ENCODE results near the gene TRMO. TPM values are rescaled to one million over a fixed set of nuclear protein-coding genes. Genes with fewer than 3 reads are reported as not detected.

Gene TRMO
- total and polyA plus RNA-seq, 2 experiments from 2014 or later: 5.0 to 6.4 TPM

DNA sequence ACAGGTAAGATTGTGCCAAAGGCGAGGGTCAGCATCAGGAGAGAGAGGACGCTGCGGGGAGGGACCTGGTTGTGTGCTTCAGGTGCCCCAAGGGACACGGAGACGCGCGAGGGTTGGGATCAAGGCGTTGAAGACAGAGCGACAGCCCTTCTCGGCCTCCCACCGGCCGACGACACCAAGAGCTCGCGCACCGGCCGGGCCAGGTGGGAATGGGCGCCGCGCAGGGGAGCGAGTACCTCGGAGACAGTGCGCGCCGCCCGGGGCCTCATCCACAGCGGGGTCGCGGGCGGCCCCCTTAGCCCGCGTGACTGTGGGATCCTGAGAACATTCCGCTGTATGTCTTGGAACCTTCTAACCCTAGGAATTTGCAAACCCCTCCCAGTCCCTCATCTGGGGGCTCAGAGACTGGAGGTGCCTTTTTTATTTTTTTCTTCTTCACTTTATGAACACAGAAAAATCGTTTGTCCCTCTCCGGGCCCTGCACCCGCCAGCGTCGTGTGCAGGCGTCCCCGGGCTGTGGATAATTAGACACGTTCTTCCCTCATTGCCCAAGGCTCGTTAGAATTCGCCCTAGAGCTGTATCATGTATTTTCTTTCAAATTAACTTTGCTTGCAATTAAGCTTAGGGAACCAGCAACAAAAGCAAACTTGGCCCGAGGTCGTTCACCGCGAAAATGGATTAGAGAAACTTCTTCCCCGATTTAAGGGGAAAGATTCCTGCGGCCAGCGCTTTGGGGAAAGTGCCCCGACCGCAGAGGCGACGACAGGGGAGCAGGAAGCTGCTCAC lies 64.5 kb downstream of the TRMO start (continued):
- TF ChIP-seq, protein P1, sequence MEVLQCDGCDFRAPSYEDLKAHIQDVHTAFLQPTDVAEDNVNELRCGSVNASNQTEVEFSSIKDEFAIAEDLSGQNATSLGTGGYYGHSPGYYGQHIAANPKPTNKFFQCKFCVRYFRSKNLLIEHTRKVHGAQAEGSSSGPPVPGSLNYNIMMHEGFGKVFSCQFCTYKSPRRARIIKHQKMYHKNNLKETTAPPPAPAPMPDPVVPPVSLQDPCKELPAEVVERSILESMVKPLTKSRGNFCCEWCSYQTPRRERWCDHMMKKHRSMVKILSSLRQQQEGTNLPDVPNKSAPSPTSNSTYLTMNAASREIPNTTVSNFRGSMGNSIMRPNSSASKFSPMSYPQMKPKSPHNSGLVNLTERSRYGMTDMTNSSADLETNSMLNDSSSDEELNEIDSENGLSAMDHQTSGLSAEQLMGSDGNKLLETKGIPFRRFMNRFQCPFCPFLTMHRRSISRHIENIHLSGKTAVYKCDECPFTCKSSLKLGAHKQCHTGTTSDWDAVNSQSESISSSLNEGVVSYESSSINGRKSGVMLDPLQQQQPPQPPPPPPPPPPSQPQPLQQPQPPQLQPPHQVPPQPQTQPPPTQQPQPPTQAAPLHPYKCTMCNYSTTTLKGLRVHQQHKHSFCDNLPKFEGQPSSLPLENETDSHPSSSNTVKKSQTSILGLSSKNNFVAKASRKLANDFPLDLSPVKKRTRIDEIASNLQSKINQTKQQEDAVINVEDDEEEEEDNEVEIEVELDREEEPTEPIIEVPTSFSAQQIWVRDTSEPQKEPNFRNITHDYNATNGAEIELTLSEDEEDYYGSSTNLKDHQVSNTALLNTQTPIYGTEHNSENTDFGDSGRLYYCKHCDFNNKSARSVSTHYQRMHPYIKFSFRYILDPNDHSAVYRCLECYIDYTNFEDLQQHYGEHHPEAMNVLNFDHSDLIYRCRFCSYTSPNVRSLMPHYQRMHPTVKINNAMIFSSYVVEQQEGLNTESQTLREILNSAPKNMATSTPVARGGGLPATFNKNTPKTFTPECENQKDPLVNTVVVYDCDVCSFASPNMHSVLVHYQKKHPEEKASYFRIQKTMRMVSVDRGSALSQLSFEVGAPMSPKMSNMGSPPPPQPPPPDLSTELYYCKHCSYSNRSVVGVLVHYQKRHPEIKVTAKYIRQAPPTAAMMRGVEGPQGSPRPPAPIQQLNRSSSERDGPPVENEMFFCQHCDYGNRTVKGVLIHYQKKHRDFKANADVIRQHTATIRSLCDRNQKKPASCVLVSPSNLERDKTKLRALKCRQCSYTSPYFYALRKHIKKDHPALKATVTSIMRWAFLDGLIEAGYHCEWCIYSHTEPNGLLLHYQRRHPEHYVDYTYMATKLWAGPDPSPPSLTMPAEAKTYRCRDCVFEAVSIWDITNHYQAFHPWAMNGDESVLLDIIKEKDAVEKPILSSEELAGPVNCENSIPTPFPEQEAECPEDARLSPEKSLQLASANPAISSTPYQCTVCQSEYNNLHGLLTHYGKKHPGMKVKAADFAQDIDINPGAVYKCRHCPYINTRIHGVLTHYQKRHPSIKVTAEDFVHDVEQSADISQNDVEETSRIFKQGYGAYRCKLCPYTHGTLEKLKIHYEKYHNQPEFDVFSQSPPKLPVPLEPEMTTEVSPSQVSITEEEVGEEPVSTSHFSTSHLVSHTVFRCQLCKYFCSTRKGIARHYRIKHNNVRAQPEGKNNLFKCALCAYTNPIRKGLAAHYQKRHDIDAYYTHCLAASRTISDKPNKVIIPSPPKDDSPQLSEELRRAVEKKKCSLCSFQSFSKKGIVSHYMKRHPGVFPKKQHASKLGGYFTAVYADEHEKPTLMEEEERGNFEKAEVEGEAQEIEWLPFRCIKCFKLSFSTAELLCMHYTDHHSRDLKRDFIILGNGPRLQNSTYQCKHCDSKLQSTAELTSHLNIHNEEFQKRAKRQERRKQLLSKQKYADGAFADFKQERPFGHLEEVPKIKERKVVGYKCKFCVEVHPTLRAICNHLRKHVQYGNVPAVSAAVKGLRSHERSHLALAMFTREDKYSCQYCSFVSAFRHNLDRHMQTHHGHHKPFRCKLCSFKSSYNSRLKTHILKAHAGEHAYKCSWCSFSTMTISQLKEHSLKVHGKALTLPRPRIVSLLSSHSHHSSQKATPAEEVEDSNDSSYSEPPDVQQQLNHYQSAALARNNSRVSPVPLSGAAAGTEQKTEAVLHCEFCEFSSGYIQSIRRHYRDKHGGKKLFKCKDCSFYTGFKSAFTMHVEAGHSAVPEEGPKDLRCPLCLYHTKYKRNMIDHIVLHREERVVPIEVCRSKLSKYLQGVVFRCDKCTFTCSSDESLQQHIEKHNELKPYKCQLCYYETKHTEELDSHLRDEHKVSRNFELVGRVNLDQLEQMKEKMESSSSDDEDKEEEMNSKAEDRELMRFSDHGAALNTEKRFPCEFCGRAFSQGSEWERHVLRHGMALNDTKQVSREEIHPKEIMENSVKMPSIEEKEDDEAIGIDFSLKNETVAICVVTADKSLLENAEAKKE (CRISPR knock-in tag; IDR thresholded peaks at IDR 0.05): no peak
- peak; percentile 81 for TF ChIP-seq EZH2phosphoT487 (IDR thresholded peaks at IDR 0.05; ENCODE audit: unreplicated experiment)
- TF ChIP-seq, protein P2, sequence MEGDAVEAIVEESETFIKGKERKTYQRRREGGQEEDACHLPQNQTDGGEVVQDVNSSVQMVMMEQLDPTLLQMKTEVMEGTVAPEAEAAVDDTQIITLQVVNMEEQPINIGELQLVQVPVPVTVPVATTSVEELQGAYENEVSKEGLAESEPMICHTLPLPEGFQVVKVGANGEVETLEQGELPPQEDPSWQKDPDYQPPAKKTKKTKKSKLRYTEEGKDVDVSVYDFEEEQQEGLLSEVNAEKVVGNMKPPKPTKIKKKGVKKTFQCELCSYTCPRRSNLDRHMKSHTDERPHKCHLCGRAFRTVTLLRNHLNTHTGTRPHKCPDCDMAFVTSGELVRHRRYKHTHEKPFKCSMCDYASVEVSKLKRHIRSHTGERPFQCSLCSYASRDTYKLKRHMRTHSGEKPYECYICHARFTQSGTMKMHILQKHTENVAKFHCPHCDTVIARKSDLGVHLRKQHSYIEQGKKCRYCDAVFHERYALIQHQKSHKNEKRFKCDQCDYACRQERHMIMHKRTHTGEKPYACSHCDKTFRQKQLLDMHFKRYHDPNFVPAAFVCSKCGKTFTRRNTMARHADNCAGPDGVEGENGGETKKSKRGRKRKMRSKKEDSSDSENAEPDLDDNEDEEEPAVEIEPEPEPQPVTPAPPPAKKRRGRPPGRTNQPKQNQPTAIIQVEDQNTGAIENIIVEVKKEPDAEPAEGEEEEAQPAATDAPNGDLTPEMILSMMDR (conservative IDR thresholded peaks at IDR 0.05; ENCODE audit: low read depth in 2 of 2): no peak
- TF ChIP-seq POLR2AphosphoS5 (IDR thresholded peaks at IDR 0.05; ENCODE audit: low read depth): no peak
- TF ChIP-seq, protein P3, sequence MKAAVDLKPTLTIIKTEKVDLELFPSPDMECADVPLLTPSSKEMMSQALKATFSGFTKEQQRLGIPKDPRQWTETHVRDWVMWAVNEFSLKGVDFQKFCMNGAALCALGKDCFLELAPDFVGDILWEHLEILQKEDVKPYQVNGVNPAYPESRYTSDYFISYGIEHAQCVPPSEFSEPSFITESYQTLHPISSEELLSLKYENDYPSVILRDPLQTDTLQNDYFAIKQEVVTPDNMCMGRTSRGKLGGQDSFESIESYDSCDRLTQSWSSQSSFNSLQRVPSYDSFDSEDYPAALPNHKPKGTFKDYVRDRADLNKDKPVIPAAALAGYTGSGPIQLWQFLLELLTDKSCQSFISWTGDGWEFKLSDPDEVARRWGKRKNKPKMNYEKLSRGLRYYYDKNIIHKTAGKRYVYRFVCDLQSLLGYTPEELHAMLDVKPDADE (IDR thresholded peaks at IDR 0.05): no peak

Measured in GM23338 (cell line).